Midbrain (tissue), 1 donor: Measurements from ENCODE around the gene YAE1.

Source experiments
- DNase-seq: peaks from one replicate; lab custom pipeline; 2025; lab: John Stamatoyannopoulos, UW

Gene YAE1

DNA sequence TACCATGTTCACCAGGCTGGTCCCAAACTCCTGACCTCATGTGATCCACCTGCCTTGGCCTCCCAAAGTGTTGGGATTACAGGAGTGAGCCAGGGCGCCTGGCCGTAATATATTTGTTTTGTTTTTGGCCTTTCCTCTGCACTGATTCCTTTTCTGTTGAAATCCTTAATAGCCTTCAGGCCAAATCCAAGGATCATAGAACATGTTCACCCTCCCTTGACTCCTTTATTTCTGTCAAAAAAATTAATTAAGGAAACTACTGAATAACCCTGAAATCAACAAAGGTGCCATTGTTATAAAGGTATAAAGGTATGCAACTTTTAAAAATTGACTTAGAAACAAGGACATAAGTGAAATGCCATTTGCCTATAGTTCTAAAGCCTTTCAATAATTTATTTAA lies 41.7 kb downstream of the YAE1 start:
- DNase-seq, result no peak

DNA sequence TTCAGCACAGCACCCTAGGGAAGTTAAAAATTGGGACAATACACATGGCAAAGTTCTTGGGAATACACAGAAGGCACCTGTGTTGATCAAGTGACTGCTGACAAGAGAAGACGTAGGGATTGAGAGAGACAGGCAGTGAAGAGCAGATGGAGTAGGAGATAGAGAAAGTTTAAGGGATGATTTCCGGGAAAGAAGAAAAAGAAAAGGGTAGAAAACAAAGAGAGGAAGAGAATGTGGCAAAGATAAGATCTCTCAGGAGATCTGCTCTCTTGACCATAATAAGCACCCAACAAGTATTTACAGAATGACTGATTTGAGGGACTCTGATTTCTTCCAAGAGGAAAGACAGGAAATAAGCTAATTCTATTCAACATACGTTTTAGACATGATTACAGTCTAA lies 42.1 kb downstream of the YAE1 start:
- no peak for DNase-seq

- no peak for DNase-seq
Observed at GRCh38 chr7:39609113-39609934, 43.1 kb downstream of the YAE1 start.

DNA sequence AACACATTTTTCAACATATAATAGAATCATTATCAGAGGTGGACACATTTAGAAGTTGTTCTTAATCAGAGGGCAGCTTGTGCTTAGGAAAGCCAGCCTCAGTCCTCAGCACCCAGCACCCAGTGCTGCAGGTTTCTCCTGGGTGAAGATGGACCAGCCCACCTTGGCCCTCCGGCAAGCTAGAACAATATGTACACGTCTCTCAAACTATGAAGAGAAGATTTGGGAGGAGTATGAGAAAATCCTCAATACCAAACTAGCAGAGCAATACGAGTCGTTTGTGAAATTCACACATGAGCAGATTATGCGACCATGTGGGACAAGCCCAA lies 43.7 kb downstream of the YAE1 start:
- DNase-seq, result no peak

- no peak for DNase-seq
Observed at GRCh38 chr7:39613577-39613976, 47.4 kb downstream of the YAE1 start.

DNA sequence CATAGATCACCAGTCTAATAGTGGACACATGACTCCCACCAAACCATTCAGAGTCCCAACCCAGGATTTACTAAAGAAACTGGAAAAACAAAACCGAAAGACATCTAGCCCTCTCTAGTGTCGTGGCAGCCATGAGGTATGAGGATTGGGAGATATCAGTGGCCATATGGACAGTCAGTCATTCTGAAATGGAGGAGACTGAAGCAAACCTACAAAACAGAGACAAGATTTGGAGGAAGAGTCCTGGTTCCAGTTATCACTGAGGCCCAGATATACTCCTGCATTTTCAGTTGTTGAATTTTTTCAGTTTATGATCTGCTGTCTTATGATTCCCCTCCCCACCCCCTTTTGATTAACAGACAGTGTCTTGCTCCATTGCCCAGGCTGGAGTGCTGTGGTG lies 48.1 kb downstream of the YAE1 start:
- DNase-seq, result no peak

DNA sequence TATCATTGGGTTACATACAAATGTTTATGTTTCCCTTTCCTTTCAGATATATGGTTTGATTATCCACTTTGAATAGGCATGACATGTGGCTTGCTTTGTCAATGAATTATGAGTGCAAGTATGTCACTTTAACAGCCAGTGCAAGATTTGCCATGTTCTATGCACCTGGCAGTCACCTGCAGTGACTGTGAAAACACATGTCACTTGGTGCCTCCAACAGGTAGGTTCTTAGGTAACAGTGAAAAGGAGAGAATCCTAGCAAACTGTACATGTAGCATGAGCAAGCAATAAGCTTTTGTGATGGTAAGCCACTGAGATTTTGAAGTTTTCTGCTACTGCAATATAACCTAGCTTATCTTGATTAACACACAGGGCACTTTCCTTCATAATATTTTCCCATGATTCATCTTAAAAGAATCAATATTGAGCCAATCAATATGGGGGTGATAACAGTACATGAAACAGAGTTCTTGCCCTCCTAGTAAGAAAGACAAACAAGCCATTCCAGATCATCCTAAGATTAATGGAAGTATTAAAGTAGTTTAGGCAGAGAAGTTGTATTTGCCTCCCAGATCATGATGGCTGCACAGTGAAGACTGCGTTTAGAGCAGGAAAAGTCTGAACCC lies 49.3 kb downstream of the YAE1 start:
- DNase-seq, result no peak

GRCh38 chr7:39616138-39616537 lies 49.9 kb downstream of the YAE1 start:
- DNase-seq, result no peak

- no peak for DNase-seq
Observed at GRCh38 chr7:39617005-39617404, 50.8 kb downstream of the YAE1 start.

- DNase-seq, result no peak
Observed at GRCh38 chr7:39618868-39619267, 52.7 kb downstream of the YAE1 start.

DNA sequence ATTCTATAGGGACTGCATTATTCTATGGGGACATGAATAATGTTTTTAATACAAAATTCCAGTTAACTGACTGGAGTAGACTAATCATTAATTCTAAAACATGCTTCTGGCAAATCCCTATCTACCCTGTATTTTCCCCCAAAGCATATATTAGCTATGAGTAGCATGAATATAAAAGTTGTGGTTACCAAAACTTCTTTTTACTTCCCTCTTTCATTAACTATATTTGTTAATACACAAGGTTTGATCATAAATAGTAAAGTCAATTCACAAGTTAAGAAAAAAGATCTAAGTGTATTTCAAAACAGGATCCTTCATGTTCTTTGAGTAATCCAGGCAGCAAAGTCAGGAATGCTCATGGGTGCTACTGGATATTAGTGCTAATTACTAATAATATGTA lies 54.3 kb downstream of the YAE1 start:
- no peak for DNase-seq

GRCh38 chr7:39621261-39621660 lies 55.1 kb downstream of the YAE1 start:
- no peak for DNase-seq

DNA sequence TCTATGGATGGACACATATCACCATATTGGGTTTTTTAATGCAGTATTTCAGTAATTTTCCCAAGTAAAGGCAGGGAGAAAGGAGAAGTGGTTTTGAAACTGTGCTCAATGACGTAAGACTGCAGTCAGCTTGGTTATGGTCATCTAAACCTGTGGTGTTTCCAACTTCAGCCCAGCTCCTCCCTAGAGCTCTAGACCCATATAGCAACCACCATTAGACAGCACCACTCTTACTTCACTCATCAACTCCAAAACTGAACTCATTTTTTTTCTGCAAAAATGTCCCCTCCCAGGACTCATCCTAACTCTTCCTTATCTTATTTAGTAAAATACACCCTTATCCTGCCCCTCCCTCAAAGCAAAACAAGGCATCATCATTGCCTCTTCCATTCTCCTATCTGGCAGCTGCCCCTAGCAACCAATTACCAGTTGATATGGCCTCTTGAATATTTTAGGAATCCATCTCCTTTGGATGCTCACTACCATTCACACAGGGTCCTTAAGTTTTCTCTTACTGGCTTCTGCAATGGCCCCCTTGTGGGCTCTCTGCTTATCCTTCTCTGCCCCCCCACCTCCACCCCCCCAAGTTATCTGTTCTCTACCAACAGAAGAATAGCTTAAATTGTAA lies 55.7 kb downstream of the YAE1 start:
- no peak for DNase-seq
